Endodermal cell (in vitro differentiated cells): Measurements from ENCODE around the gene BGLAP. TPM values are rescaled to one million over a fixed set of nuclear protein-coding genes. Genes with fewer than 3 reads are reported as not detected.

ENCODE experiments used
- DNase-seq: peaks from one replicate; pipeline ENCODE4 v3.0.0-alpha.2; 2017
- H3K27ac ChIP-seq: 2 replicates; pipeline ENCODE4 v1.5.1; 2013; ENCODE audit warnings: mild to moderate bottlenecking, low read depth, low read length, moderate library complexity
- H3K27me3 ChIP-seq: 2 replicates; pipeline ENCODE4 v1.6.1; 2013; ENCODE audit warnings: mild to moderate bottlenecking, low read length, moderate library complexity; ENCODE audit not compliant: insufficient read depth, control insufficient read depth, poor library complexity, severe bottlenecking
- H3K36me3 ChIP-seq: 2 replicates; pipeline ENCODE4 v1.7.0; 2013; ENCODE audit warnings: mild to moderate bottlenecking, low read length, moderate library complexity; ENCODE audit not compliant: control insufficient read depth, insufficient read depth
- H3K4me1 ChIP-seq: one replicate; pipeline ENCODE4 v1.7.0; 2013; ENCODE audit warnings: low read length; ENCODE audit not compliant: control insufficient read depth, insufficient read depth
- H3K4me3 ChIP-seq: 2 replicates; pipeline ENCODE4 v1.5.1; 2013; ENCODE audit warnings: mild to moderate bottlenecking, low read length, moderate library complexity
- H3K9ac ChIP-seq: 2 replicates; pipeline ENCODE4 v1.6.1; 2013; ENCODE audit warnings: mild to moderate bottlenecking, low read length, moderate library complexity; ENCODE audit not compliant: poor library complexity, severe bottlenecking; ENCODE audit errors: extremely low read depth
- H3K9me3 ChIP-seq: 2 replicates; pipeline ENCODE4 v1.6.1; 2013; ENCODE audit warnings: mild to moderate bottlenecking, low read length, moderate library complexity; ENCODE audit not compliant: control insufficient read depth
- H3K27ac Mint-ChIP-seq: 2 replicates; pipeline ENCODE4 v1.8.0; 2020; ENCODE audit warnings: mixed read lengths
- H3K27me3 Mint-ChIP-seq: 2 replicates; pipeline ENCODE4 v1.8.0; 2021; ENCODE audit warnings: mild to moderate bottlenecking, mixed read lengths; ENCODE audit not compliant: insufficient read depth
- H3K36me3 Mint-ChIP-seq: 2 replicates; pipeline ENCODE4 v1.8.0; 2020; ENCODE audit warnings: low read depth, mixed read lengths
- H3K4me1 Mint-ChIP-seq: 2 replicates; pipeline ENCODE4 v1.8.0; 2020; ENCODE audit warnings: mixed read lengths
- H3K4me3 Mint-ChIP-seq: 2 replicates; pipeline ENCODE4 v1.8.0; 2020; ENCODE audit warnings: mild to moderate bottlenecking, moderate library complexity, mixed read lengths
- H3K9me3 Mint-ChIP-seq: 2 replicates; pipeline ENCODE4 v1.8.0; 2020; ENCODE audit warnings: mild to moderate bottlenecking, mixed read lengths
- CTCF ChIP-seq: fragments of 200-600 bp; sonication (generic); conservative IDR thresholded peaks from 2 replicates; pipeline ENCODE4 v1.5.0; 2021; ENCODE audit warnings: antibody characterized with exemption, mild to moderate bottlenecking
- WGBS, 2 experiments: methylation state at CpG; one replicate each; pipeline versions ENCODE4 v1.1.5 to v1.1.7; 2013; ENCODE audit warnings: missing lambda C conversion rate in 2 of 2, mixed read lengths in 1 of 2; ENCODE audit not compliant: insufficient coverage in 1 of 2, insufficient read length in 1 of 2; 5-methylcytosine and 5-hydroxymethylcytosine counted together
- total RNA-seq, 2 donors: library from RNA; stranded (reverse); fragmentation: NEBNext Ultra II Directional in 1 of 2; extraction: Animal tissue kit (Norgen Biotek cat#: 25700) in 1 of 2; gene quantifications; 2 replicates in 1 of 2; 3 replicates in 1 of 2; pipeline ENCODE4 v1.2.1, GENCODE V29; 2021

The BGLAP gene
- total RNA-seq, 2 donors from 2014 or later = 4.6 to 5.4 TPM

- no peak overlapping the region for H3K27ac ChIP-seq
- H3K27me3 ChIP-seq = no peaks in the 10 kb centered on the region
- H3K9me3 ChIP-seq = no peaks in the 10 kb centered on the region
- no peak overlapping the region for H3K4me3 Mint-ChIP-seq
- H3K9ac ChIP-seq = no peak overlapping the region
- H3K4me1 Mint-ChIP-seq = peaks cover 4% of the 10 kb centered on the region
- no peaks in the 10 kb centered on the region for H3K27me3 Mint-ChIP-seq
- no peak overlapping the region for H3K4me3 ChIP-seq
- TF ChIP-seq CTCF = no peak
- DNase-seq = no peak
- H3K9me3 Mint-ChIP-seq = no peaks in the 10 kb centered on the region
- peaks cover 56% of the 10 kb centered on the region for H3K36me3 ChIP-seq
- 81 to 100% methylated on average over 2 to 7 of the region's 7 CpGs for WGBS, 2 experiments
- H3K4me1 ChIP-seq = no peaks in the 10 kb centered on the region
- H3K27ac Mint-ChIP-seq = no peak overlapping the region
- peaks cover 59% of the 10 kb centered on the region for H3K36me3 Mint-ChIP-seq
These were observed 13.5 kb upstream of the BGLAP start for GRCh38 chr1:156228501-156228900.

GRCh38 chr1:156229809-156230472, 12.0 kb upstream of the BGLAP start:
- no peaks in the 10 kb centered on the region for H3K9me3 Mint-ChIP-seq
- H3K4me1 Mint-ChIP-seq = peaks cover 4% of the 10 kb centered on the region
- Histone ChIP-seq H3K27me3 (no peaks in the 10 kb centered on the region), H3K4me1 (no peaks in the 10 kb centered on the region), H3K27ac (no peak overlapping the region), H3K9ac (no peak overlapping the region), H3K4me3 (no peak overlapping the region), H3K9me3 (no peaks in the 10 kb centered on the region), H3K36me3 (peaks cover 59% of the 10 kb centered on the region)
- no peak for DNase-seq
- peaks cover 62% of the 10 kb centered on the region for H3K36me3 Mint-ChIP-seq
- TF ChIP-seq CTCF = no peak
- H3K27me3 Mint-ChIP-seq = no peaks in the 10 kb centered on the region
- no peak overlapping the region for H3K4me3 Mint-ChIP-seq
- H3K27ac Mint-ChIP-seq = no peak overlapping the region
- 93% methylated on average over 6 to 11 of the region's 11 CpGs for WGBS, 2 experiments

- Histone ChIP-seq H3K9ac (no peak overlapping the region), H3K4me3 (no peak overlapping the region), H3K27me3 (no peaks in the 10 kb centered on the region), H3K36me3 (peaks cover 60% of the 10 kb centered on the region), H3K27ac (no peak overlapping the region), H3K4me1 (no peaks in the 10 kb centered on the region), H3K9me3 (no peaks in the 10 kb centered on the region)
- WGBS, 2 experiments = 100% methylated on average over 1 of the region's 1 CpG
- Mint-ChIP-seq H3K9me3 (no peaks in the 10 kb centered on the region), H3K27ac (no peak overlapping the region), H3K36me3 (peaks cover 62% of the 10 kb centered on the region), H3K4me1 (peaks cover 2% of the 10 kb centered on the region), H3K4me3 (no peak overlapping the region), H3K27me3 (no peaks in the 10 kb centered on the region)
- no peak for DNase-seq
- no peak for TF ChIP-seq CTCF
These were observed 11.5 kb upstream of the BGLAP start for GRCh38 chr1:156230473-156230837.
